ENCODE data around the gene NRL.

- TF ChIP-seq EZH2 (IDR thresholded peaks at IDR 0.05; ENCODE audit: insufficient read depth, poor library complexity, severe bottlenecking) (no peak), EZH2phosphoT487 (IDR thresholded peaks at IDR 0.05; ENCODE audit: insufficient read depth, low read depth) (no peak)
These were observed 8.1 kb upstream of the NRL start for GRCh38 chr14:24122898-24123297.
